Epithelial cell of esophagus (primary cell): ENCODE results near the gene GSE1.
"Not testable (repeated sequence)": the region's sequence is repeated elsewhere in the genome, so short reads cannot be mapped to it uniquely, and the experiment has no call there.

Source experiments
- DNase-seq: peaks from one replicate; pipeline ENCODE4 v3.0.0; 2010; ENCODE audit warnings: low read depth
- H3K4me3 ChIP-seq: 2 replicates; pipeline ENCODE4 v1.5.1; 2011; ENCODE audit warnings: mild to moderate bottlenecking, low read length, control low read depth
- CTCF ChIP-seq: IDR thresholded peaks from 2 replicates; pipeline ENCODE4 v1.5.1; 2011; ENCODE audit warnings: low read depth, mild to moderate bottlenecking, low read length, control low read depth, inconsistent platforms; ENCODE audit not compliant: insufficient read depth; ENCODE audit errors: missing control alignments

The GSE1 gene

GRCh38 chr16:85591381-85591780 is 21.7 kb upstream of the GSE1 start:
- no peak for TF ChIP-seq CTCF
- DNase-seq, result no peak
- no peak overlapping the region for H3K4me3 ChIP-seq

DNA sequence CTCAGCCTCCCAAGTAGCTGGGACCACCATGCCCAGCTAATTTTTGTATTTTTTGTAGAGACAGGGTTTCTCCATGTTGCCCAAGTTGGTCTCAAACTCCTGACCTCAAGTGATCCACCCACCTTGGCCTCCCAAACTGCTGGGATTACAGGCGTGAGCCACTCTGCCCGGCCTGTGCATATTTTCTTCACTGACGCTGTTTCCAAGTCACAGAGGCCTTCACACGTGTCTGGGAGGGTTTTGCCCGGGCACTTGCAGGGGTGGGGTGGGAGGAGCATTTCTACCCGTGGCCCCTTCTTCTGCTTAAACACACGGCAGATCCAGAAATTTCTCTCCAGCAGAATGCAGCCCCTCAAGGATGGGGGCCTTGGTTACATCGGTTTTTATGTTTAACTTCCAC is 20.8 kb upstream of the GSE1 start:
- not testable (repeated sequence) for DNase-seq, H3K4me3 ChIP-seq

- H3K4me3 ChIP-seq, result no peak overlapping the region
- TF ChIP-seq CTCF, result no peak
- no peak for DNase-seq
Observed at GRCh38 chr16:85592700-85593493, 20.2 kb upstream of the GSE1 start.

- TF ChIP-seq CTCF, result no peak
- DNase-seq, result no peak
- H3K4me3 ChIP-seq, result no peak overlapping the region
Observed at GRCh38 chr16:85593494-85594221, 19.5 kb upstream of the GSE1 start.

GRCh38 chr16:85594273-85594977 is 18.7 kb upstream of the GSE1 start:
- no peak for DNase-seq
- no peak overlapping the region for H3K4me3 ChIP-seq
- no peak for TF ChIP-seq CTCF

GRCh38 chr16:85594978-85595661 is 18.0 kb upstream of the GSE1 start:
- TF ChIP-seq CTCF, result no peak
- no peak overlapping the region for H3K4me3 ChIP-seq
- no peak for DNase-seq
